Neutrophil (primary cell): ENCODE data around the gene GIGYF1.

ENCODE experiments used
- H3K27ac ChIP-seq: fragments of 200-600 bp; sonication (generic); 2 replicates; pipeline ENCODE4 v1.5.1; 2016; ENCODE audit warnings: mild to moderate bottlenecking, moderate library complexity
- H3K27me3 ChIP-seq: fragments of 200-600 bp; sonication (generic); 2 replicates; pipeline ENCODE4 v1.6.0; 2016; ENCODE audit warnings: mild to moderate bottlenecking
- H3K36me3 ChIP-seq: fragments of 200-600 bp; sonication (generic); 2 replicates; pipeline ENCODE4 v1.5.1; 2017
- H3K4me1 ChIP-seq, 2 experiments: fragments of 200-600 bp in 1 of 2; sonication (generic) in 1 of 2; 1 replicate in 1 of 2; 2 replicates in 1 of 2; pipeline versions ENCODE4 v1.5.1 to v1.6.1; 2013 to 2016; ENCODE audit warnings: low read depth in 1 of 2, low read length in 1 of 2, mild to moderate bottlenecking in 1 of 2, moderate library complexity in 1 of 2; ENCODE audit not compliant: control insufficient read depth in 1 of 2, insufficient read depth in 1 of 2
- H3K4me3 ChIP-seq, 2 experiments: fragments of 200-600 bp in 1 of 2; sonication (generic) in 1 of 2; 1 replicate in 1 of 2; 2 replicates in 1 of 2; pipeline ENCODE4 v1.5.1; 2013 to 2016; ENCODE audit warnings: low read depth in 1 of 2, low read length in 1 of 2, mild to moderate bottlenecking in 1 of 2, moderate library complexity in 1 of 2
- H3K9me3 ChIP-seq: fragments of 200-600 bp; sonication (generic); 2 replicates; pipeline ENCODE4 v1.5.1; 2016
- CTCF ChIP-seq: fragments of 200-600 bp; sonication (generic); IDR thresholded peaks from 2 replicates; pipeline ENCODE4 v1.5.1; 2016; ENCODE audit warnings: antibody characterized with exemption

Gene GIGYF1

GRCh38 chr7:100693312-100694097 lies 545 bp downstream of the GIGYF1 start:
- H3K4me3 ChIP-seq: peak overlapping the region; percentile 71 to 76
- H3K9me3 ChIP-seq: no peaks in the 10 kb centered on the region
- peaks cover 35% of the 10 kb centered on the region for H3K27me3 ChIP-seq
- peak overlapping the region; percentile 65 for H3K27ac ChIP-seq
- H3K4me1 ChIP-seq: peaks cover 25 to 28% of the 10 kb centered on the region in 2 experiments
- peaks cover 8% of the 10 kb centered on the region for H3K36me3 ChIP-seq
- no peak for TF ChIP-seq CTCF

GRCh38 chr7:100692578-100692961 lies 1.5 kb downstream of the GIGYF1 start:
- Histone ChIP-seq H3K4me1 (peaks cover 25 to 28% of the 10 kb centered on the region in 2 experiments), H3K27me3 (peaks cover 31% of the 10 kb centered on the region), H3K27ac (peak overlapping the region; percentile 35), H3K36me3 (peaks cover 17% of the 10 kb centered on the region), H3K4me3 (peak overlapping the region; percentile 71 to 76), H3K9me3 (no peaks in the 10 kb centered on the region)
- TF ChIP-seq CTCF: no peak

- Histone ChIP-seq H3K9me3 (no peaks in the 10 kb centered on the region), H3K27me3 (peaks cover 25% of the 10 kb centered on the region), H3K27ac (peak overlapping the region; percentile 35), H3K36me3 (peaks cover 23% of the 10 kb centered on the region), H3K4me1 (peaks cover 25 to 28% of the 10 kb centered on the region in 2 experiments), H3K4me3 (peak overlapping the region; percentile 6 to 76)
- peak; percentile 96 for TF ChIP-seq CTCF
These were observed 2.1 kb downstream of the GIGYF1 start for GRCh38 chr7:100691676-100692577.

- peaks cover under 1% of the 10 kb centered on the region for H3K27me3 ChIP-seq
- H3K4me1 ChIP-seq: peaks cover 25% of the 10 kb centered on the region in 2 experiments
- TF ChIP-seq CTCF: no peak
- H3K4me3 ChIP-seq: no peak overlapping the region
- H3K9me3 ChIP-seq: no peaks in the 10 kb centered on the region
- H3K27ac ChIP-seq: no peak overlapping the region
- peaks cover 48% of the 10 kb centered on the region for H3K36me3 ChIP-seq
These were observed 4.6 kb downstream of the GIGYF1 start for GRCh38 chr7:100689230-100690135.

GRCh38 chr7:100688326-100688860 lies 5.7 kb downstream of the GIGYF1 start:
- no peak for TF ChIP-seq CTCF
- Histone ChIP-seq H3K9me3 (no peaks in the 10 kb centered on the region), H3K4me1 (peaks cover 24% of the 10 kb centered on the region in 2 experiments), H3K36me3 (peaks cover 59% of the 10 kb centered on the region), H3K4me3 (no peak overlapping the region), H3K27me3 (no peaks in the 10 kb centered on the region), H3K27ac (no peak overlapping the region)
